Gastroesophageal sphincter (tissue), 4 donors: Measurements from ENCODE around the gene MYH7. TPM values are rescaled to one million over a fixed set of nuclear protein-coding genes. Genes with fewer than 3 reads are reported as not detected.
"Not testable (repeated sequence)": the region's sequence is repeated elsewhere in the genome, so short reads cannot be mapped to it uniquely, and the experiment has no call there.

ENCODE experiments used
- ATAC-seq: fragments of 150-250 bp; one replicate; pipeline ENCODE4 v1.9.1; 2016; ENCODE audit warnings: mild to moderate bottlenecking, moderate library complexity
- H3K27ac ChIP-seq, 4 donors: fragments of 200-600 bp; sonication (generic) in 3 of 4; 1 replicate in 3 of 4; 2 replicates in 1 of 4; pipeline ENCODE4 v1.5.1; 2016 to 2019
- H3K27me3 ChIP-seq: fragments of 200-600 bp; sonication (generic); one replicate; pipeline ENCODE4 v1.5.1; 2019
- H3K36me3 ChIP-seq, 2 donors: fragments of 200-600 bp; sonication (generic); one replicate each; pipeline ENCODE4 v1.5.1; 2019; ENCODE audit warnings: control low read depth in 1 of 2
- H3K4me1 ChIP-seq, 3 donors: fragments of 200-600 bp; sonication (generic); 1 replicate in 2 of 3; 2 replicates in 1 of 3; pipeline ENCODE4 v1.5.1; 2016 to 2019; ENCODE audit warnings: control low read depth in 2 of 3
- H3K4me3 ChIP-seq, 2 donors: fragments of 200-600 bp; sonication (generic); one replicate each; pipeline ENCODE4 v1.5.1; 2019; ENCODE audit warnings: mild to moderate bottlenecking in 1 of 2, moderate library complexity in 1 of 2
- H3K9me3 ChIP-seq, 3 donors: fragments of 200-600 bp; sonication (generic); one replicate each; pipeline ENCODE4 v1.5.1; 2017 to 2019; ENCODE audit warnings: control low read depth in 2 of 3
- EP300 ChIP-seq: sonication (generic); formaldehyde crosslinking; IDR thresholded peaks from one replicate; pipeline ENCODE4 v1.6.1; 2017; ENCODE audit warnings: antibody characterized with exemption, mild to moderate bottlenecking
- POLR2A ChIP-seq, 2 donors: fragments of 450-650 bp; IDR thresholded peaks; one replicate each; pipeline ENCODE4 v1.6.1; 2017; ENCODE audit warnings: antibody characterized with exemption in 2 of 2, mild to moderate bottlenecking in 2 of 2, moderate library complexity in 1 of 2
- POLR2AphosphoS5 ChIP-seq: sonication (generic); formaldehyde crosslinking; IDR thresholded peaks from one replicate; pipeline ENCODE4 v1.6.1; 2017; ENCODE audit warnings: antibody characterized with exemption
- WGBS, 2 donors: methylation state at CpG; one replicate each; pipeline ENCODE4 v1.1.5; 2018; ENCODE audit warnings: low coverage in 1 of 2; 5-methylcytosine and 5-hydroxymethylcytosine counted together
- total RNA-seq, 4 donors: library from RNA; depleted of rRNA; stranded (reverse); fragments of >200 nt; gene quantifications; one replicate each; pipeline ENCODE4 v1.1.0, GENCODE V29; 2016
- TF ChIP-seq, protein P1 (sequence below), 4 experiments: fragments of 200-600 bp in 2 of 4; fragments of 450-650 bp in 2 of 4; sonication (generic) in 1 of 4; IDR thresholded peaks; one replicate each; pipeline ENCODE4 v1.5.1; 2017 to 2019; ENCODE audit warnings: antibody characterized with exemption in 4 of 4, mild to moderate bottlenecking in 2 of 4, moderate library complexity in 2 of 4

The MYH7 gene
- total RNA-seq, 4 donors from 2014 or later, result not detected

GRCh38 chr14:23418021-23418420, 17.4 kb downstream of the MYH7 start:
- WGBS, 2 donors, result 91% methylated on average over 6 of the region's 21 CpGs; no CpG with 5 or more reads in 1 of the 2 donors
- no peaks in the 10 kb centered on the region for H3K4me1 ChIP-seq
- no peak for ATAC-seq
- no peak overlapping the region for H3K4me3 ChIP-seq
- H3K9me3 ChIP-seq, result no peaks in the 10 kb centered on the region
- TF ChIP-seq, protein P1, sequence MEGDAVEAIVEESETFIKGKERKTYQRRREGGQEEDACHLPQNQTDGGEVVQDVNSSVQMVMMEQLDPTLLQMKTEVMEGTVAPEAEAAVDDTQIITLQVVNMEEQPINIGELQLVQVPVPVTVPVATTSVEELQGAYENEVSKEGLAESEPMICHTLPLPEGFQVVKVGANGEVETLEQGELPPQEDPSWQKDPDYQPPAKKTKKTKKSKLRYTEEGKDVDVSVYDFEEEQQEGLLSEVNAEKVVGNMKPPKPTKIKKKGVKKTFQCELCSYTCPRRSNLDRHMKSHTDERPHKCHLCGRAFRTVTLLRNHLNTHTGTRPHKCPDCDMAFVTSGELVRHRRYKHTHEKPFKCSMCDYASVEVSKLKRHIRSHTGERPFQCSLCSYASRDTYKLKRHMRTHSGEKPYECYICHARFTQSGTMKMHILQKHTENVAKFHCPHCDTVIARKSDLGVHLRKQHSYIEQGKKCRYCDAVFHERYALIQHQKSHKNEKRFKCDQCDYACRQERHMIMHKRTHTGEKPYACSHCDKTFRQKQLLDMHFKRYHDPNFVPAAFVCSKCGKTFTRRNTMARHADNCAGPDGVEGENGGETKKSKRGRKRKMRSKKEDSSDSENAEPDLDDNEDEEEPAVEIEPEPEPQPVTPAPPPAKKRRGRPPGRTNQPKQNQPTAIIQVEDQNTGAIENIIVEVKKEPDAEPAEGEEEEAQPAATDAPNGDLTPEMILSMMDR (IDR thresholded peaks at IDR 0.05), result no peak
- no peak for TF ChIP-seq EP300
- no peak for TF ChIP-seq POLR2A (IDR thresholded peaks at IDR 0.05)
- no peak overlapping the region for H3K27ac ChIP-seq
- no peaks in the 10 kb centered on the region for H3K36me3 ChIP-seq
- peaks cover 7% of the 10 kb centered on the region for H3K27me3 ChIP-seq

DNA sequence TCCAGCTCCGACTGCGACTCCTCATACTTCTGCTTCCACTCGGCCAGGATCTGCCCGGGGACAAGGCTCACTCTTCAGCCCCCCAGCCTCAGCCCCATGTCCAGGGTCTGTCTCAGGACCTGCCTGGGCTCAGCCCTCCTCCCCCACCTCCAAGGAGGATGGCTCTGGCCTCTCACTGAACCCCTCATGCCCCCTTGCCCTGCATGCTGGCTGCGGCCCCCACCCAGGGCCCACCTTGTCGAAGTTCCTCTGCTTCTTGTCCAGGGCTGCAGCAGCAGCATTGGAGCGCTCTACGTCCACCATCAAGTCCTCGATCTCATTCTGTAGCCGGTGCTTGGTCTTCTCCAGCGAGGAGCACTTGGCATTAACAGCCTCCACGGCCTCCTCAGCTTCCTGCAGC, 18.2 kb downstream of the MYH7 start:
- H3K4me1 ChIP-seq, H3K4me3 ChIP-seq, ATAC-seq, H3K36me3 ChIP-seq, H3K9me3 ChIP-seq, H3K27me3 ChIP-seq, H3K27ac ChIP-seq: not testable (repeated sequence)
- 59 to 87% methylated on average over 4 to 10 of the region's 12 CpGs for WGBS, 2 donors

- Histone ChIP-seq H3K27me3 (peaks cover 13% of the 10 kb centered on the region), H3K4me3 (no peak overlapping the region), H3K9me3 (no peaks in the 10 kb centered on the region), H3K27ac (no peak overlapping the region), H3K4me1 (no peaks in the 10 kb centered on the region), H3K36me3 (no peaks in the 10 kb centered on the region)
- TF ChIP-seq, protein P1 (IDR thresholded peaks at IDR 0.05), result no peak
- TF ChIP-seq POLR2AphosphoS5, result no peak
- TF ChIP-seq EP300, result no peak
- no peak for TF ChIP-seq POLR2A (IDR thresholded peaks at IDR 0.05)
- 77 to 86% methylated on average over 3 to 5 of the region's 11 CpGs for WGBS, 2 donors
- ATAC-seq, result no peak
Measured at GRCh38 chr14:23416801-23417200, 18.7 kb downstream of the MYH7 start.

GRCh38 chr14:23415821-23416778, 19.4 kb downstream of the MYH7 start:
- H3K27me3 ChIP-seq, result peaks cover 15% of the 10 kb centered on the region
- no peak overlapping the region for H3K27ac ChIP-seq
- 38 to 67% methylated on average over 1 to 2 of the region's 21 CpGs for WGBS, 2 donors
- ATAC-seq, result no peak
- H3K9me3 ChIP-seq, result no peaks in the 10 kb centered on the region
- TF ChIP-seq, protein P1 (IDR thresholded peaks at IDR 0.05), result no peak
- TF ChIP-seq POLR2AphosphoS5 (no peak), POLR2A (IDR thresholded peaks at IDR 0.05) (no peak)
- no peak overlapping the region for H3K4me3 ChIP-seq
- H3K4me1 ChIP-seq, result no peaks in the 10 kb centered on the region
- no peaks in the 10 kb centered on the region for H3K36me3 ChIP-seq

- TF ChIP-seq POLR2A (IDR thresholded peaks at IDR 0.05) (no peak), EP300 (no peak), POLR2AphosphoS5 (no peak)
- TF ChIP-seq, protein P1 (IDR thresholded peaks at IDR 0.05), result no peak
- Histone ChIP-seq H3K27me3 (peaks cover 15% of the 10 kb centered on the region), H3K36me3 (no peaks in the 10 kb centered on the region), H3K4me3 (no peak overlapping the region), H3K9me3 (no peaks in the 10 kb centered on the region), H3K27ac (no peak overlapping the region), H3K4me1 (no peaks in the 10 kb centered on the region)
- 86 to 96% methylated on average over 5 to 13 of the region's 39 CpGs for WGBS, 2 donors
- no peak for ATAC-seq
Measured at GRCh38 chr14:23414906-23415820, 20.3 kb downstream of the MYH7 start.
